GM20000 (cell line): ENCODE results near the gene MTERF4.
"Not testable (repeated sequence)": the region's sequence is repeated elsewhere in the genome, so short reads cannot be mapped to it uniquely, and the experiment has no call there.

ENCODE experiments used
- DNase-seq: peaks from one replicate; pipeline ENCODE4 v3.0.0; 2012; ENCODE audit warnings: low spot score
- CTCF ChIP-seq: IDR thresholded peaks from 2 replicates; pipeline ENCODE4 v1.5.1; 2012; ENCODE audit warnings: mild to moderate bottlenecking, control low read depth; ENCODE audit errors: extremely low read depth, missing control alignments

The MTERF4 gene

GRCh38 chr2:241110089-241110606 lies 8.1 kb upstream of the MTERF4 start:
- TF ChIP-seq CTCF: no peak
- DNase-seq: no peak

GRCh38 chr2:241109210-241110088 lies 7.4 kb upstream of the MTERF4 start:
- no peak for DNase-seq
- TF ChIP-seq CTCF: no peak

- no peak for TF ChIP-seq CTCF
- no peak for DNase-seq
Measured at GRCh38 chr2:241108271-241109209, 6.5 kb upstream of the MTERF4 start.

- TF ChIP-seq CTCF: no peak
- no peak for DNase-seq
Measured at GRCh38 chr2:241107031-241107783, 5.1 kb upstream of the MTERF4 start.

- no peak for DNase-seq
- no peak for TF ChIP-seq CTCF
Measured at GRCh38 chr2:241105641-241106040, 3.6 kb upstream of the MTERF4 start.

GRCh38 chr2:241104611-241105010 lies 2.5 kb upstream of the MTERF4 start:
- not testable (repeated sequence) for DNase-seq

- no peak for DNase-seq
- TF ChIP-seq CTCF: no peak
Measured at GRCh38 chr2:241103176-241103595, 1.1 kb upstream of the MTERF4 start.
